Loucy (cell line): ENCODE data around the gene PPARA.

ENCODE experiments used
- H2AFZ ChIP-seq: fragments of 200-600 bp; sonication (generic); 2 replicates; pipeline ENCODE4 v1.6.0; 2016; ENCODE audit warnings: antibody characterized with exemption, mild to moderate bottlenecking, low read length, moderate library complexity
- H3F3A ChIP-seq: fragments of 200-600 bp; 2 replicates; pipeline ENCODE4 v1.6.0; 2016; ENCODE audit warnings: antibody characterized with exemption, low read depth, mild to moderate bottlenecking
- H3K27me3 ChIP-seq: fragments of 200-600 bp; sonication (generic); 2 replicates; pipeline ENCODE4 v1.6.1; 2014; ENCODE audit warnings: low read length, mild to moderate bottlenecking; ENCODE audit not compliant: insufficient read depth, poor library complexity, severe bottlenecking
- H3K36me3 ChIP-seq: fragments of 200-600 bp; sonication (generic); 2 replicates; pipeline ENCODE4 v1.6.1; 2016; ENCODE audit warnings: low read length; ENCODE audit not compliant: insufficient read depth
- H3K4me1 ChIP-seq: fragments of 200-600 bp; sonication (generic); 2 replicates; pipeline ENCODE4 v1.5.1; 2014; ENCODE audit warnings: low read length, mild to moderate bottlenecking; ENCODE audit not compliant: insufficient read depth, poor library complexity, severe bottlenecking
- H3K4me2 ChIP-seq: fragments of 200-600 bp; sonication (generic); 2 replicates; pipeline ENCODE4 v1.6.0; 2014; ENCODE audit warnings: antibody characterized with exemption, low read length, low read depth, mild to moderate bottlenecking; ENCODE audit not compliant: poor library complexity, severe bottlenecking
- H3K4me3 ChIP-seq: fragments of 200-600 bp; sonication (generic); 2 replicates; pipeline ENCODE4 v1.5.1; 2014; ENCODE audit warnings: low read length, mild to moderate bottlenecking, mixed read lengths; ENCODE audit not compliant: poor library complexity, severe bottlenecking
- H3K79me2 ChIP-seq: fragments of 200-600 bp; sonication (generic); 2 replicates; pipeline ENCODE4 v1.6.1; 2014; ENCODE audit warnings: low read length; ENCODE audit not compliant: insufficient read depth
- H3K9ac ChIP-seq: fragments of 200-600 bp; sonication (generic); 2 replicates; pipeline ENCODE4 v1.6.0; 2014; ENCODE audit warnings: mild to moderate bottlenecking, low read depth, low read length, moderate library complexity; ENCODE audit not compliant: poor library complexity, severe bottlenecking
- H3K9me2 ChIP-seq: fragments of 200-600 bp; sonication (generic); replicated peaks from 2 replicates; pipeline ENCODE4 v1.6.1; 2016; ENCODE audit warnings: low read depth, low read length, mixed read lengths
- H3K9me3 ChIP-seq: fragments of 200-600 bp; sonication (generic); 2 replicates; pipeline ENCODE4 v1.6.1; 2014; ENCODE audit warnings: mild to moderate bottlenecking, antibody characterized with exemption, low read length, low read depth; ENCODE audit not compliant: insufficient read depth
- H4K20me1 ChIP-seq: fragments of 200-600 bp; sonication (generic); 2 replicates; pipeline ENCODE4 v1.6.0; 2014; ENCODE audit warnings: antibody characterized with exemption, low read length, mild to moderate bottlenecking; ENCODE audit not compliant: insufficient read depth, poor library complexity, severe bottlenecking
- CTCF ChIP-seq: fragments of 200-600 bp; sonication (generic); conservative IDR thresholded peaks from 2 replicates; pipeline ENCODE4 v1.5.1; 2014; ENCODE audit warnings: mild to moderate bottlenecking, antibody characterized with exemption, low read length
- EZH2phosphoT487 ChIP-seq: fragments of 200-600 bp; IDR thresholded peaks from 2 replicates; pipeline ENCODE4 v1.6.1; 2018; ENCODE audit warnings: antibody characterized with exemption, mild to moderate bottlenecking, moderate library complexity, borderline replicate concordance

Gene PPARA

GRCh38 chr22:46286006-46286405 lies 135.7 kb downstream of the PPARA start:
- no peaks in the 10 kb centered on the region for H3K9me2 ChIP-seq
- no peak overlapping the region for H2AFZ ChIP-seq
- H3K27me3 ChIP-seq = no peaks in the 10 kb centered on the region
- no peak overlapping the region for H3K9ac ChIP-seq
- TF ChIP-seq CTCF (no peak), EZH2phosphoT487 (no peak)
- no peak overlapping the region for H3K4me2 ChIP-seq
- H3K4me3 ChIP-seq = no peak overlapping the region
- peaks cover 41% of the 10 kb centered on the region for H3K4me1 ChIP-seq
- no peaks in the 10 kb centered on the region for H3K9me3 ChIP-seq
- no peaks in the 10 kb centered on the region for H4K20me1 ChIP-seq
- peaks cover 36% of the 10 kb centered on the region; the same call in 1 of the 2 replicates for H3K36me3 ChIP-seq
- H3K79me2 ChIP-seq = peaks cover 21% of the 10 kb centered on the region; the same call in 1 of the 2 replicates
- H3F3A ChIP-seq = no peaks in the 10 kb centered on the region

- H3K4me1 ChIP-seq = peaks cover 42% of the 10 kb centered on the region
- no peak overlapping the region for H2AFZ ChIP-seq
- H3K27me3 ChIP-seq = no peaks in the 10 kb centered on the region
- peak overlapping the region; percentile 64 for H3K4me3 ChIP-seq
- H4K20me1 ChIP-seq = no peaks in the 10 kb centered on the region
- no peaks in the 10 kb centered on the region for H3F3A ChIP-seq
- no peaks in the 10 kb centered on the region for H3K9me2 ChIP-seq
- no peak for TF ChIP-seq EZH2phosphoT487
- TF ChIP-seq CTCF = no peak
- H3K9ac ChIP-seq = peak overlapping the region; percentile 84
- peaks cover 21% of the 10 kb centered on the region; the same call in 1 of the 2 replicates for H3K79me2 ChIP-seq
- H3K9me3 ChIP-seq = no peaks in the 10 kb centered on the region
- peaks cover 30% of the 10 kb centered on the region; the same call in 1 of the 2 replicates for H3K36me3 ChIP-seq
- peak overlapping the region; percentile 73 for H3K4me2 ChIP-seq
Observed at GRCh38 chr22:46286941-46287872, 136.9 kb downstream of the PPARA start.

- Histone ChIP-seq H3F3A (no peaks in the 10 kb centered on the region), H3K27me3 (no peaks in the 10 kb centered on the region), H3K9ac (peak overlapping the region; percentile 84), H3K4me3 (peak overlapping the region; percentile 64), H4K20me1 (no peaks in the 10 kb centered on the region), H3K4me2 (peak overlapping the region; percentile 73), H3K36me3 (peaks cover 27% of the 10 kb centered on the region; the same call in 1 of the 2 replicates), H3K9me2 (no peaks in the 10 kb centered on the region), H3K4me1 (peaks cover 49% of the 10 kb centered on the region), H2AFZ (no peak overlapping the region), H3K9me3 (no peaks in the 10 kb centered on the region), H3K79me2 (peaks cover 21% of the 10 kb centered on the region; the same call in 1 of the 2 replicates)
- no peak for TF ChIP-seq CTCF
- no peak for TF ChIP-seq EZH2phosphoT487
Observed at GRCh38 chr22:46287873-46288751, 137.8 kb downstream of the PPARA start.
